ENCODE data around the gene MYBL2.
A peak's percentile ranks its signal among the peaks of the same experiment; 100 is the strongest.
"Not testable (repeated sequence)": the region's sequence is repeated elsewhere in the genome, so short reads cannot be mapped to it uniquely, and the experiment has no call there.

Gene MYBL2
- total RNA-seq: 6.3 to 27.7 (median 18.2) reads per million in 18 experiments

GRCh38 chr20:43666376-43667328 lies at the start of gene MYBL2:
Gene MYBL2 (plus strand): TSS chr20:43667114. CDS start chr20:43667284, 170 bp downstream.
- peak; percentile 64 to 65 for DNase-seq

GRCh38 chr20:43631598-43631997 lies 35.3 kb upstream of the MYBL2 start:
- no peak for DNase-seq

GRCh38 chr20:43636429-43636828 lies 30.5 kb upstream of the MYBL2 start:
- no peak for DNase-seq

GRCh38 chr20:43642548-43642947 lies 24.4 kb upstream of the MYBL2 start:
- no peak for DNase-seq

DNA sequence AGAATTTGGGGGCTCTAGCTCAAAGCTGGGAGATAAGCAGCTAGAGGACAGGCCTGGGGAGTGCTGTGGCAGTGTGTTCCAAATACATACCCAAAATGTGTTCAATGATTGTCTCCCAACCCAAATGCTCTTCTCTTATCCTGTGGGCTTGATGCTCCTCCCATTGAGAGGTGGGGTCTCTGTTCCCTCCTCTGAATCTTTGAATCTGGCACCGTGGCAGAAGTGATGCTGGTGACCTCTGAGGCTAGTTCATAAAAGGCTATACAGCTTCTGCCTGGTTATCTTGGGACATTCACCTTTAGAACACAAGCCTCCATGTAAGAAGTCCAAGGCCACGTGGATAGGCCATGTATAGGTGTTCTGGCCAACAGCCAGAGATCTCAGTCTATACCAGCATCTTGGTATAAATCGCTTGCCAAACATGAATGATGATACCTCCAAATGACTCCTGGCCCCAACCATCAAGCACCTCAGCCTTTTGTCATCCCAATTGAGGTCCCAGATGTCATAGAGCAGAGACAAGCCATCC lies 15.9 kb upstream of the MYBL2 start:
- DNase-seq: no peak

DNA sequence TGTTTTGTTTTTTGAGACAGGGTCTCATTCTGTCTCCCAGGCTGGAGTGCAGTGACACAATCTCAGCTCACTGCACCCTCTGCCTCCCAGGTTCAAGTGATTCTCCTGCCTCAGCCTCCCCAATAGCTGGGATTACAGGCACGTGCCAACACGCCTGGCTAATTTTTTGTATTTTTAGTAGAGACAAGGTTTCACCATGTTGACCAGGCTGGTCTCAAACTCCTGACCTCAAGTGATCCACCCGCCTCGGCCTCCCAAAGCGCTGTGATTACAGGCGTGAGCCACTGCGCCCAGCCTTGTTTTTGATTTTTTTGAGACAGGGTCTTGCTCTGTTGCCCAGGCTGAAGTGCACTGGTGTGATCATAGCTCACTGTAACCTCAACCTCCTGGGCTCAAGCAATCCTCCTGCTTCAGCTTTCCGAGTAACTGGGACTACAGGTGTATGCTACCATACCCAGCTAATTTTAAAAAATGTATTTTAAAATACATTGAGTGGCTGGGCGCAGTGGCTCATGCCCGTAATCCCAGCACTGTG lies 15.2 kb upstream of the MYBL2 start:
- not testable (repeated sequence) for DNase-seq

DNA sequence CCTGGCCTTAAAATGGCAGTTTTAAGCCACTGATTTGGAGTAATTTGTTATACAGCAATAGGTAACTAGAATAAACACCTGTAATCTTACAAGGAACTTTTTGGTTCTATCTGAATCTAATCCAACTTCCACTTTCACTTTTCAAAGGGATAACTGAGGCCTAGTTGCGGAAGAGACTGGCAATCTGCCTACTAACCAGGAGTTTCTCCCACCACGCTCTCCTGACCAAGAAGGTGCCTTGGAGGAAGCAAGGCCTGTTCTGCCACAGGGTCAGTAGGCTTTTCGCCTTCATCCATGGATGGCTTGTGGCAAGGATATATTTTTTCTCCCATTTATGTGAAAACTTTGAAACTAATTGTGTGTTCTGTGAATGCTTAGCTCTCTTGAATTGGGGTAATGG lies 12.9 kb upstream of the MYBL2 start:
- no peak for DNase-seq

DNA sequence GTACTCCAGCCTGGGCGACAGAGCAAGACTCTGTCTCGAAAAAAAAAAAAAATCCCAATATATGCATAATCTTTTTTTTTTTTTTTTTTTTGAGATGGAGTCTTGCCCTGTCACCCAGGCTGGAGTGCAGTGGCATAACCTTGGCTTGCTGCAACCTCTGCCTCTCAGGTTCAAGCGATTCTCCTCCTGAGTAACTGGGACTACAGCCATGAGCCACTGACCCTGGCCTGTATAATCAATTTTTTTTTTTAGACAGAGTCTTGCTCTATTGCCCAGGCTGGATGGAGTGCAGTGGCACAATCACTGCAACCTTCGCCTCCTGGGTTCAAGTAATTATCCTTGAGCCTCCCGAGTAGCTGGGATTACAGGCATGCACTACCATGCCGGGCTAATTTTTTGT lies 11.7 kb upstream of the MYBL2 start:
- DNase-seq: not testable (repeated sequence)

DNA sequence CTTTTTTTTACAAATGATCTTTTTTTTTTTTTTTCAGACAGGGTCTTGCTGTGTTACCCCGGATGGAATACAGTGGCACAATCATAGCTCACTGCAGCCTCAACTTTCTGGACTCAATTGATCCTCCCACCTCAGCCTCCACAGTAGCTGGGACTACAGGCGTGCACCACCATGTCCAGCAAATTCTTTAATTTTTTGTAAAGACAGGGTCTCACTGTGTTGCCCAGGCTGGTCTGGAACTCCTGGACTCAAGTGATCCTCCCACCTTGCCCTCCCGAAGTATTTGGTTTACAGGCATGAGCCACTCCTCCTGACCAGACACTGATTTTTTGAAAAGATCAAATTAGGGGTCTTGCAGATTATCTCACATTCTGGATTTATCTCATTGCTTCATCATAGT lies 11.0 kb upstream of the MYBL2 start:
- DNase-seq: no peak

DNA sequence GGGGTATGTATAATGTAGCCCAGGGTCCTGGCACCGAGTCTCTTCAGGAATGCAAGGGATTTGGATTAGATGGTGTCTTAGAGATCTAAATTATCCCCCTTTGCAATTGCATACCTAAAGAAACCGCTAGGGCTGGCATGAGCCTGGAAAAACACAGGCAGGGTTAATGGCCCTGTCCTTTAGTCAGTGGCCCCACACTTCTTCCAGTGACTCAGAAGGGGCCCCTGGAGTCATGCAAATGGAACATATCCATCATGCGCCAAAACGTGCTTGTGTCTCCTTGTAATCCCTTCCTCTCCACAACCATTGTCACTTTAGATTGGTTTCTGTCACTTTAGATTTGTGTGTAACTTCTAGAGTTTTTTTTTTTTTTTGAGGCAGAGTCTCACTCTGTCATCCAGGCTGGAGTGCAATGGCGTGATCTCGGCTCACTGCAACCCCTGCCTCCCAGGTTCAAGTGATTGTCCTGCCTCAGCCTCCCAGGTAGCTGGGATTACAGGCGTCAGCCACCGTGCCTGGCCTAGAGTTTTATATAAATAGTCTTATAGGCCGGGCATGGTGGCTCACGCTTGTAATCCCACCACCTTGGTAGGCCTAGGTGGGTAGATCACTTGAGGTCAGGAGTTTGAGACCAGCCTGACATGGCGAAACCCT lies 8.7 kb upstream of the MYBL2 start:
- no peak for DNase-seq

GRCh38 chr20:43658723-43659419 lies 8.0 kb upstream of the MYBL2 start:
- DNase-seq: no peak

DNA sequence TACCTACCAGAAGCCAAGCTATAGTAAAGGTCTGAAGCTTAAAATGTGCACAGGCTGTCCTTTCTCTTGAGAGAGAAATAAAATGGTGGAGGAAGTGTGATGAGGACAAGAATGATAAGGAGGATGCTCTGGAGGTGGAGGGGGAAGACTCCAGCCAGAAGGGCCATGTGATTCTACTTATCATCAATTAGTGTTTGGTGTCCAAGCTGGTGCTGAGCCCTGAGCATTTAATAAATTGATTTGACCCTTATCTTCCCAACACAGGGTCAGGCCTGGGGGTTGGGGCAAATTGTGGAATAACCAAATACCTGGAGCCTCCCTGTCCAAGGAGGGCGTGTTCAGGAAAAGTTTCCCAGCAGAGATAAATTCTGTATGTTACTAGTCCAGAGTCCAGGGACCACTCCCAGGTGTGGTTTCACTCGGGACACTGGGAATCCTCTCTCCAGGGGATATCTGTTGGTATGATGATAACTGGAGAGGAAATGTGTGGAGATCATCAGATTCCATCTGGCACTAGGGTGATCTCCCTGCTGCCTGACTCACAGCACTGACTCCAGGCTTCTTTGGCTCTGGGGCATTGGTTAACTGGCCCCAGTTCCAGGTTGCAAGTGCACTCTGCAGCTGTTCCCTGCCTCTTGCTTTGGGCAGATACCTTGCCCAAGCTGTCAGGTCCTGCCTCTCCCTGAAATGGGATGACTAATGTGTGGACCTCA lies 3.8 kb upstream of the MYBL2 start:
- no peak for DNase-seq

- no peak for DNase-seq
Measured at GRCh38 chr20:43665466-43666176, 1.3 kb upstream of the MYBL2 start.

DNA sequence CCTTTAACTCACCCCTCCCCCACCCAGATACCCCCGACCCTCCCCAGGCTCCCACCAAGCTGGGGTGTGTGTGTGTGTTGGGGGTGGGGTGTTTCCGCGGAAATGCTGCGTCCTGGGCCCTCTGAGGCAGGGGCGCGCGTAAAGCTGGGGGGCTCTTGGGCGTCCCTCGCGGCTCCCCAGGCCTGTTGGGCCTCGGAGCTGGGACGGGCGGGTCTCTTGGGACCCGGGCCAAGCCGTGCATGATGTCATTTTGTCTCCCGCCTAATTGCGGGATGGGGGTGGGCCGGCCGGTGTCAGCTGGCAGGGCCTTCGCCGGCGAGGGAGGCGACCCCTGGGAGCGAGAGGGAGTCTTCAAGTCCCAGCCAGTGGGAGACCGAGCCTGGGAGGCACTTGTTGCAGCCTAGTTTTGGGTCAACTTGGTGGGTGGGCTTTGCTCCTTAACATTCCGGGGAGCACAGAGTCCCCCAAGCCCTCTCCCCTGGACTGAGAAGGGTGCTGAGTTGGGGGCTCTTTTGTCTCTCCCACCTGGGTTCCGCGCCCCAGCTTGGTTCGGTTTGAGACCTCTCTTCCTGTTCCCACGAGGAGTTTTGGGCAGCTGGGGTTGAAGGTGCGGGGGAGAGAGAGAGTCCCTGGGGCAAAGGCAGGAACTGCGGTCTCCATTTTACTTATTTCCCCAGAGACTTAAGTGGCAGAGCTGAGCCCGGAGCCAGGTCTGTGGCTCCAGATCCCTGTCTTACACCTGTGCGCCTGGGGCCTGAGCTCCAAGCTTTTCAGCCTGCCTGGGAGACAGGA lies 623 bp downstream of the MYBL2 start:
- no peak for DNase-seq

DNA sequence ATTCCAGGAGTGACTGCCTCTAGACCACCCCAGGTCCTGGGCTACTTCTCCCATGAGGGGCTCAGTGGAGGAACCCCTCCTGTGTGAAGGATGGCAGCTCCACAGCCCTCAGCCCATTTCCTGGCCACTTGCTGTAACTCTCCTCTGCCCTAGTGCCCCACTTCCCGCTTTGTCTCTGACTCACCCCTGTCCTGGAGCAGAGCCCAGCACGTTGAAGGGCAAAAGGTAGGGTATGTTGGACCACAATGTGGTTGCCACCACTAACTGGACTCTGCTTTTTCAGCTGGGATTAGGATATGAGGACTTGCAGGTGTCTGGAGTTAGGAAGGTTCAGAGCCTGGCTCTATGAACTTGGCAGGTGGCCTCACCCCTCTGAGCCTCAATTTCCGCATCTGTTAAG lies 2.4 kb downstream of the MYBL2 start:
- no peak for DNase-seq

GRCh38 chr20:43670423-43670822 lies 3.5 kb downstream of the MYBL2 start:
- DNase-seq: no peak

- no peak for DNase-seq
Measured at GRCh38 chr20:43676368-43676767, 9.5 kb downstream of the MYBL2 start.

GRCh38 chr20:43680981-43681380 lies 14.1 kb downstream of the MYBL2 start:
- DNase-seq: no peak

DNA sequence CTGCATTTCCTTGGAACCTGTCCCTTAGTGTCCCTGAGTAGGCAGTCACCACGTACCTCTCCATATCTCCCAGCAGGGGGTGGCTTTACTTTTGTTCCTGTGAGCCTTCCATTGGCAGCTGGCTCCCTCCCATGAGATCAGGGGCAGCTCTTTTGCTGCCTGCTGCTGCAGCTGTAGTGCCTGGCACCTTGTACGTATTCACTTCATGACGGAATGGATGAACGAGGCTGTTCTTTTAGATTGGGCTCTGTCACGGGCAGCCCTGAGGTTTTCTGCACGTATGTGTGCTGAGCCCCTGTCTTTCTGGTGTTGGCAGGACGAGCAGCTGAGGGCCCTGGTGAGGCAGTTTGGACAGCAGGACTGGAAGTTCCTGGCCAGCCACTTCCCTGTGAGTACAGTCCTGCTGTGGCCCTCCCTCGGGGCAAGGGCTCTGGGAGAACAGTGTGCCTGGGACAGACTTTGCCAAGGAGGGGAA lies 14.6 kb downstream of the MYBL2 start:
- no peak for DNase-seq

DNA sequence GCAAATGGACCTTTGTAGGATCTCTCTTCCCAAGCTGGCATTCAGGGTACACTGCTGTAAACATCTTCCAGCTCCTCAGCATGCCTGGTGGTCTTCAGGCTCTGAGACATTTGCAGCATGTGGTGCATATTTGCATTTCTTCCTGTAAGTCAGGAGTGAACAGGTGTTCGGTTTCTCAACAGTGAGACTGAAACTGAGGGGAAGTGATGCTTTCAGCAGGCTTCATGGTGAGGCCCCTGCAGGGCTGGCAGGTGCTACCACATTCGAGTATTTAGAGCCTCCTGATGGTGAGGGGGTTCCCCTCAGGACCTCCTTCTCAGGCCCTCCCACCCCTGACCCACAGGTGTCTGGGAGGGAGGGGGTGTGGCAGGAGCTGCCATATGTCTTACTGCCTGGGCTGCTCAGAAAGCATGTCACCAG lies 15.1 kb downstream of the MYBL2 start:
- no peak for DNase-seq

Data from inflammatory macrophage (primary cell).